Right ventricle myocardium inferior (tissue), 1 donor: ENCODE measurements around the gene MAB21L3. TPM values are rescaled to one million over a fixed set of nuclear protein-coding genes. Genes with fewer than 3 reads are reported as not detected.

Experiments used
- ATAC-seq: fragments of 200-7000 bp; cut with Tn5 transposase; one replicate; pipeline ENCODE4 v1.9.1; 2020; ENCODE audit warnings: mild to moderate bottlenecking, moderate library complexity
- DNase-seq: peaks from one replicate; pipeline ENCODE4 v3.0.0; 2021; ENCODE audit errors: missing footprints
- intact Hi-C: fragments of 100-400 bp; cut with DNase I; formaldehyde crosslinking; loops from one replicate; pipeline ENCODE4 v1.11.0; 2022
- total RNA-seq: library from RNA; stranded (reverse); fragmentation: NEBNext Ultra II Directional; extraction: Animal tissue kit (Norgen Biotek cat#: 25700); gene quantifications from one replicate; pipeline ENCODE4 v1.2.1, GENCODE V29; 2021
- donor health status: DM: no; HTN: yes; CAD: no; lungs with severe emphysema.

Gene MAB21L3
- total RNA-seq, 1 donor from 2014 or later: 0.27 TPM

- no peak for DNase-seq
- no peak for ATAC-seq
- intact Hi-C loops: no loop called here
Measured at GRCh38 chr1:116105996-116106395, 5.2 kb upstream of the MAB21L3 start.

GRCh38 chr1:116106646-116107045 lies 4.6 kb upstream of the MAB21L3 start:
- ATAC-seq (no peak), DNase-seq (no peak)
- intact Hi-C loops: no loop called here

GRCh38 chr1:116107371-116107770 lies 3.8 kb upstream of the MAB21L3 start:
- intact Hi-C loops: no loop called here
- DNase-seq (no peak), ATAC-seq (no peak)

GRCh38 chr1:116111524-116112021 lies 374 bp downstream of the MAB21L3 start:
- intact Hi-C loops: no loop called here
- DNase-seq: no peak
- no peak for ATAC-seq

GRCh38 chr1:116112388-116113140 lies 1.4 kb downstream of the MAB21L3 start:
- no peak for ATAC-seq
- intact Hi-C loops: no loop called here

GRCh38 chr1:116113615-116114014 lies 2.4 kb downstream of the MAB21L3 start:
- no peak for ATAC-seq
- intact Hi-C loops: no loop called here
- peak; percentile 63 for DNase-seq

More at GRCh38 chr1:116112388-116113140, 1.4 kb downstream of the MAB21L3 start:
- DNase-seq: no peak

- ATAC-seq: no peak
Measured at GRCh38 chr1:116115476-116116439, 4.6 kb downstream of the MAB21L3 start.

GRCh38 chr1:116118471-116118870 lies 7.3 kb downstream of the MAB21L3 start:
- intact Hi-C loops: no loop called here
- DNase-seq (no peak), ATAC-seq (peak; percentile 62)

More at GRCh38 chr1:116115476-116116439, 4.6 kb downstream of the MAB21L3 start:
- intact Hi-C loops: no loop called here
- no peak for DNase-seq

GRCh38 chr1:116119876-116120275 lies 8.7 kb downstream of the MAB21L3 start:
- ATAC-seq (no peak), DNase-seq (no peak)
- intact Hi-C loops: loop anchor here (10.0 kb wide), 1 partner anchor 305 kb away; no protein-coding TSS in a partner anchor

GRCh38 chr1:116122955-116123757 lies 12.0 kb downstream of the MAB21L3 start:
- intact Hi-C loops: loop anchor here (10.0 kb wide), 1 partner anchor 308 kb away; no protein-coding TSS in a partner anchor
- ATAC-seq: no peak

GRCh38 chr1:116123837-116124533 lies 12.8 kb downstream of the MAB21L3 start:
- DNase-seq: no peak
- no peak for ATAC-seq
- intact Hi-C loops: loop anchor here (10.0 kb wide), 1 partner anchor 309 kb away; no protein-coding TSS in a partner anchor

More at GRCh38 chr1:116122955-116123757, 12.0 kb downstream of the MAB21L3 start:
- DNase-seq: no peak

- no peak for DNase-seq
- intact Hi-C loops: loop anchor here (10.0 kb wide), 1 partner anchor 311 kb away; no protein-coding TSS in a partner anchor
- ATAC-seq: no peak
Measured at GRCh38 chr1:116125758-116126157, 14.6 kb downstream of the MAB21L3 start.

GRCh38 chr1:116126281-116126680 lies 15.1 kb downstream of the MAB21L3 start:
- DNase-seq (no peak), ATAC-seq (no peak)
- intact Hi-C loops: loop anchor here (10.0 kb wide), 1 partner anchor 311 kb away; no protein-coding TSS in a partner anchor

GRCh38 chr1:116127123-116127847 lies 16.1 kb downstream of the MAB21L3 start:
- DNase-seq (no peak), ATAC-seq (no peak)
- intact Hi-C loops: loop anchor here (10.0 kb wide), 1 partner anchor 312 kb away; no protein-coding TSS in a partner anchor

- ATAC-seq: no peak
- intact Hi-C loops: loop anchor here (10.0 kb wide), 1 partner anchor 313 kb away; no protein-coding TSS in a partner anchor
Measured at GRCh38 chr1:116127848-116128540, 16.8 kb downstream of the MAB21L3 start.

GRCh38 chr1:116128664-116129063 lies 17.5 kb downstream of the MAB21L3 start:
- intact Hi-C loops: loop anchor here (10.0 kb wide), 1 partner anchor 314 kb away; no protein-coding TSS in a partner anchor
- DNase-seq (no peak), ATAC-seq (no peak)

More at GRCh38 chr1:116127848-116128540, 16.8 kb downstream of the MAB21L3 start:
- DNase-seq: peak; percentile 25
